NB4 (cell line): ENCODE measurements around the gene AIP.

Source experiments
- MAX ChIP-seq: IDR thresholded peaks from 2 replicates; pipeline ENCODE4 v1.6.1; 2011; ENCODE audit warnings: low read depth, low read length
- POLR2A ChIP-seq: IDR thresholded peaks from 2 replicates; pipeline ENCODE4 v1.6.1; 2011; ENCODE audit warnings: mild to moderate bottlenecking; ENCODE audit not compliant: insufficient read length; ENCODE audit errors: extremely low read depth
- TF ChIP-seq, protein P1 (sequence below): IDR thresholded peaks from one replicate; pipeline ENCODE4 v1.5.1; 2012; ENCODE audit warnings: low read depth, low read length

DNA sequence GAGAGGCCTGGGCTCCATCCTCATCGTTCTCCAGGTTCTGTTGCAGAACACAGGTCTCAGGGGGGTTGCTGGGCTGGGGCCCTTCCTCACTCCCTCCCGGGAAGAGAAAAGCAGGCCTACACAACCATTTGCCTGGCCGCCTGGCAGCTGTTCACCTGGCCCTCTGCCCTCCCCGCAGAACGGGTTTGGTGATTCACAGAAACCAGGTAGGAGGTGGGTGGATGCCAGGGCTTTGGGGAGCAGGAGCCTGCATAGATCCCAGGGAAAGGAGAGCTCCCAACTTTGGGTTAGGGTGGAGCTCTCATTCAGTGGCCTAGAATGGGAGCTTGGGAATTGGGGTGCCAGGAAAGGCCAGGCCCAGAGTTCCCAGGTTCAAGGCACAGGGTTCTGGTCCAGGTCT, 14.8 kb upstream of the AIP start:
- TF ChIP-seq POLR2A (no peak), MAX (no peak)
- TF ChIP-seq, protein P1, sequence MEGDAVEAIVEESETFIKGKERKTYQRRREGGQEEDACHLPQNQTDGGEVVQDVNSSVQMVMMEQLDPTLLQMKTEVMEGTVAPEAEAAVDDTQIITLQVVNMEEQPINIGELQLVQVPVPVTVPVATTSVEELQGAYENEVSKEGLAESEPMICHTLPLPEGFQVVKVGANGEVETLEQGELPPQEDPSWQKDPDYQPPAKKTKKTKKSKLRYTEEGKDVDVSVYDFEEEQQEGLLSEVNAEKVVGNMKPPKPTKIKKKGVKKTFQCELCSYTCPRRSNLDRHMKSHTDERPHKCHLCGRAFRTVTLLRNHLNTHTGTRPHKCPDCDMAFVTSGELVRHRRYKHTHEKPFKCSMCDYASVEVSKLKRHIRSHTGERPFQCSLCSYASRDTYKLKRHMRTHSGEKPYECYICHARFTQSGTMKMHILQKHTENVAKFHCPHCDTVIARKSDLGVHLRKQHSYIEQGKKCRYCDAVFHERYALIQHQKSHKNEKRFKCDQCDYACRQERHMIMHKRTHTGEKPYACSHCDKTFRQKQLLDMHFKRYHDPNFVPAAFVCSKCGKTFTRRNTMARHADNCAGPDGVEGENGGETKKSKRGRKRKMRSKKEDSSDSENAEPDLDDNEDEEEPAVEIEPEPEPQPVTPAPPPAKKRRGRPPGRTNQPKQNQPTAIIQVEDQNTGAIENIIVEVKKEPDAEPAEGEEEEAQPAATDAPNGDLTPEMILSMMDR = no peak
